AG04450 (cell line): ENCODE measurements around the gene C3orf62. TPM values are rescaled to one million over a fixed set of nuclear protein-coding genes. Genes with fewer than 3 reads are reported as not detected.

Experiments
- CTCF ChIA-PET: fragments of 300-600, 350-600 bp; formaldehyde crosslinking; extraction: SDS; loops from one replicate; lab custom pipeline; 2022; ENCODE audit warnings: antibody characterized with exemption, inconsistent platforms; lab: Charles Lee
- POLR2A ChIA-PET: fragments of 350-600 bp; formaldehyde crosslinking; extraction: SDS; loops from one replicate; lab custom pipeline; 2021; ENCODE audit warnings: antibody characterized with exemption, inconsistent platforms; lab: Yijun Ruan, JAX
- DNase-seq: peaks from one replicate; pipeline ENCODE4 v3.0.0-alpha.2; 2011; ENCODE audit warnings: low read depth, low spot score
- H3K27ac ChIP-seq: one replicate; pipeline ENCODE4 v1.5.1; 2012; ENCODE audit warnings: low read depth, low read length, control low read depth
- H3K27me3 ChIP-seq: one replicate; pipeline ENCODE4 v1.6.0; 2012; ENCODE audit warnings: low read length; ENCODE audit not compliant: control insufficient read depth, insufficient read depth
- H3K4me3 ChIP-seq: 2 replicates; pipeline ENCODE4 v1.5.1; 2011; ENCODE audit warnings: mild to moderate bottlenecking, low read depth, low read length, control low read depth
- H3K9me3 ChIP-seq: 2 replicates; pipeline ENCODE4 v1.5.1; 2012; ENCODE audit warnings: low read length; ENCODE audit not compliant: control insufficient read depth, insufficient read depth
- CTCF ChIP-seq: IDR thresholded peaks from 2 replicates; pipeline ENCODE4 v1.5.1; 2011; ENCODE audit warnings: low read depth, low read length, control low read depth, inconsistent platforms
- polyA plus RNA-seq: library from polyadenylated mRNA; depleted of rRNA; stranded (reverse); fragments of >200 nt; gene quantifications from 2 replicates; pipeline ENCODE4 v1.2.3, GENCODE V29; 2011

The C3orf62 gene
- polyA plus RNA-seq, 1 experiment, result 2.3 TPM

DNA sequence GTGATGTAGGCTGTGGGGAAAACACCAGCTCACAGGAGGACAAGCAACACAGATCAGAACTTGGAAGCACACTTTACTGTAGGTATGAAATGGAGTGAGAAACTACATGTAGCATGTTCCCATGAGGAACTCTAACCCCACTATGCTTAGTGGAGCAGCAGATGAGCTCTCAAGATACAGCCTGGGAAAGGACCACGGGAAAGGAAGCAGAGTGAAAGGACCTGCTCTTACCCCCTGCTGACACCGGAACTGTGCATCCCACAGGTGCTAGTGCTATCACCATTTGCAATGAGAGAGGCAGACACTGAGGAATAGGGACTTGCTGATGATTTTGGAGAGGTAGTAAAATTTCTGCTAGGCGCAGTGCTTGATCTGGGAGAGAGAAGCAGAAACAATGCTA lies 34.3 kb upstream of the C3orf62 start:
- CTCF ChIA-PET, result interaction anchor here (0.6 kb wide), 1 partner anchor 361 kb away, joined by 3 read pairs; no protein-coding TSS in a partner anchor
- Histone ChIP-seq H3K4me3 (no peak overlapping the region), H3K9me3 (no peaks in the 10 kb centered on the region), H3K27me3 (no peaks in the 10 kb centered on the region), H3K27ac (no peak overlapping the region)
- no peak for DNase-seq
- no peak for TF ChIP-seq CTCF
- POLR2A ChIA-PET, result no interaction called here

- no peak overlapping the region for H3K27ac ChIP-seq
- no peaks in the 10 kb centered on the region for H3K27me3 ChIP-seq
- ChIA-PET POLR2A (no interaction called here), CTCF (no interaction called here)
- DNase-seq, result no peak
- H3K4me3 ChIP-seq, result no peak overlapping the region
- TF ChIP-seq CTCF, result no peak
- no peaks in the 10 kb centered on the region for H3K9me3 ChIP-seq
Observed at GRCh38 chr3:49310677-49311076, 33.6 kb upstream of the C3orf62 start.

DNA sequence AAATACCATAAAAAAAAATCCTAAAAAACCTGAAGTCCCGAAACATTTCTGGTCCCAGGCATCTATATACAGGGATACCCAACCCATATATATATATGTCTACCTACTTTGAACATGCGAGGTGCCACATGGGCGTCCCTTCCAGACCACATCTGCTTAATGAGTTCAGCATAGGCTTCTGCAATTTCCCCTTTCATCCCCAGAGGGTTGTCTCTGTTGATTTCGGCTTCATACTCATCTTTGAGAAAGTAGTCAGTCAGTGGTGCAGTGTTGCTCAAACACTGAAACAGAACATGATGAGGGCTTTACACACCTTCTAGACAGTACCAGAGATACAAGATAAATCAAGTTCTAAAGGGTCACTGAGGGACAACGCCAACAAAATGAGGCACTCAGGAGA lies 28.6 kb upstream of the C3orf62 start:
- H3K27ac ChIP-seq, result no peak overlapping the region
- POLR2A ChIA-PET, result interaction anchor here (0.6 kb wide), 1 partner anchor 18 kb away, joined by 6 read pairs; no protein-coding TSS in a partner anchor
- H3K27me3 ChIP-seq, result no peaks in the 10 kb centered on the region
- no peak for TF ChIP-seq CTCF
- DNase-seq, result no peak
- H3K4me3 ChIP-seq, result no peak overlapping the region
- CTCF ChIA-PET, result no interaction called here
- H3K9me3 ChIP-seq, result no peaks in the 10 kb centered on the region

GRCh38 chr3:49302613-49303012 lies 25.6 kb upstream of the C3orf62 start:
- H3K27me3 ChIP-seq, result no peaks in the 10 kb centered on the region
- CTCF ChIA-PET, result interaction anchor here (0.7 kb wide), 1 partner anchor 11 kb away, joined by 5 read pairs; no protein-coding TSS in a partner anchor
- no peak for DNase-seq
- H3K9me3 ChIP-seq, result no peaks in the 10 kb centered on the region
- POLR2A ChIA-PET, result no interaction called here
- TF ChIP-seq CTCF, result no peak
- no peak overlapping the region for H3K27ac ChIP-seq
- H3K4me3 ChIP-seq, result no peak overlapping the region

DNA sequence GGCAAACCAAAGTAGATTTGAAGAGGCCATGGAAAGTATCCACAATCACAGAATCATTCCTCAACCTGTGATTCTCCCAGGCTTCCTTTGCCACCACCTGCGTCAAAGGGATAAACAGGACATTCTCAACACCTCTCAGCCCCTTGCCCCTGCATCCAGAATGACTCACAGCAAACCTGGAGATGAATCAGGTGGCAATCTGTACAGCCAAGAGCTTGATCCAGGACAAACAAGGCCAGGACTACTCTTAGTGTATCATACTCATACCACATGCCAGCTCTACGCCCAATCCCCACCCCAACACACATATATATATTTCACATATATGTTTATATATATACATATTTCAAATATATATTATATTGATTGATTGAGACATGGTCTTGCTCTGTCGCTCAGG lies 23.6 kb upstream of the C3orf62 start:
- no peak overlapping the region for H3K27ac ChIP-seq
- H3K9me3 ChIP-seq, result no peaks in the 10 kb centered on the region
- H3K27me3 ChIP-seq, result no peaks in the 10 kb centered on the region
- ChIA-PET POLR2A (no interaction called here), CTCF (no interaction called here)
- no peak overlapping the region for H3K4me3 ChIP-seq
- no peak for TF ChIP-seq CTCF
- no peak for DNase-seq
